Jurkat, Clone E6-1 (cell line): ENCODE results near the gene IGF2BP1.

Experiments
- DNase-seq: peaks from one replicate; pipeline ENCODE4 v3.0.0-alpha.2; 2011; ENCODE audit warnings: low read depth, low spot score
- H3K4me3 ChIP-seq: 2 replicates; pipeline ENCODE4 v1.5.1; 2011; ENCODE audit warnings: mild to moderate bottlenecking, low read length, control low read depth, moderate library complexity

IGF2BP1 gene

DNA sequence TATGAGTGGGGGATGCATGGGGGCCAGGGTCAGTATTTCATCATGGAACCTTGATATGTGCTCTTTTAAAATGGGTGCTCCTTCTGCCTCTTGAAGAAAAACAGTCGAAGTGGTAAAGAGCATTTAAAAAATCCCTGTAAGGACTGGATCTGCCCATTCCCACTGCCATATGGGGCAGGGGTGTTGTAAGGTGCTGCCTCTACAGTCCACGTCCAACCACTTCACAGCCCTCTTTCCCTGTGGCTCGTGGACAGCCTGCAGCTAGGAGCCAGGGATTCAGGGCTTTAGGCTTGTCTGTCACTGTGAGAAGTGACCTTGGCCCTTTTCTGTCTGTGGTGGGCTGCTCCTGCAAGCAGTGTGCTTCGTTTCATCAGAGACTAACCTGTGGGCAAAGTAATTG, 44.3 kb downstream of the IGF2BP1 start:
- H3K4me3 ChIP-seq: no peak overlapping the region
- no peak for DNase-seq

DNA sequence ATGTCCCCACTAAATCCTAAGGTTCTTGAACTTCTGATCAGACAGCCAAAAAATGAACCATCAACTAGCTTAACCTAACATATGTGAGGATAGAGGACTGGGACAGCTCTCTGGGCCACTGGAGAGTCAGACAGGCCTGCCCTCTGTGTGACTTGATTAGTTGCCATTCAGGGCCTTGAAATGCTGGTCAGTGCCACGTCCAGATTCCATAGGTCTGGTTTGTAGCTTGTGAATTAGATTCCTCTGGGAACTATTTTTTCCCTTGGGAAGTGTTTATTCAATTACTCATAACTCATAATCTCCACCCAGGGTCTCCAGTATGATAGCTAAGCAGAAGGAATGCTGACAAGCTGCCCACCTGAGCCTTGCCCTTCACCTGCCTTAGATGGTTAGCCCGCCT, 48.2 kb downstream of the IGF2BP1 start:
- DNase-seq: no peak
- H3K4me3 ChIP-seq: no peak overlapping the region

DNA sequence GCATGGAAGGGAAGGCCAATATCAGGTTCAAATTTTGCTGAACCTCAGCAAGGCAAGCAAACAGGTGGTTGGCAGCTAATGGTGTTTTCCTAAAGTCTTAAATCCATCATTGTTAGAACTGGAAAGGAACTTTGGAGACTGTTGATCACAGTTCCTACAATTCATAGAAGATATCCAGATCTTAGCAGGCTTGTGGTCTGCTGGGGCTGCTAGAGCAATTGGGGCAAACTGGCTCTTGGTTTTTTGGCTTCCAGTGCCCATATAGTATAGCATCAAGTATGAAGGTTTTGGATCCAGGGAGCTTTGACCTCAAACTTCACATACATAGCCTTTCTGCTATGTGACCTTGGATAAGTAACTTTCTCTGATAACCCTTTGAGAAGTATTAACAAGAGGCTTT, 49.7 kb downstream of the IGF2BP1 start:
- no peak overlapping the region for H3K4me3 ChIP-seq
- DNase-seq: no peak

DNA sequence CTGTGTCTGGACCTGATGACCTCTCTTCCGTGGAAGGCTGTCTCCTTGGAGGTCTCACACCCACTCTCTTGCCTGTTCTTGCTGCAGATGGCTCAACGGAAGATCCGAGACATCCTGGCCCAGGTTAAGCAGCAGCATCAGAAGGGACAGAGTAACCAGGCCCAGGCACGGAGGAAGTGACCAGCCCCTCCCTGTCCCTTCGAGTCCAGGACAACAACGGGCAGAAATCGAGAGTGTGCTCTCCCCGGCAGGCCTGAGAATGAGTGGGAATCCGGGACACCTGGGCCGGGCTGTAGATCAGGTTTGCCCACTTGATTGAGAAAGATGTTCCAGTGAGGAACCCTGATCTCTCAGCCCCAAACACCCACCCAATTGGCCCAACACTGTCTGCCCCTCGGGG, 52.1 kb downstream of the IGF2BP1 start:
- DNase-seq: no peak
- H3K4me3 ChIP-seq: no peak overlapping the region

DNA sequence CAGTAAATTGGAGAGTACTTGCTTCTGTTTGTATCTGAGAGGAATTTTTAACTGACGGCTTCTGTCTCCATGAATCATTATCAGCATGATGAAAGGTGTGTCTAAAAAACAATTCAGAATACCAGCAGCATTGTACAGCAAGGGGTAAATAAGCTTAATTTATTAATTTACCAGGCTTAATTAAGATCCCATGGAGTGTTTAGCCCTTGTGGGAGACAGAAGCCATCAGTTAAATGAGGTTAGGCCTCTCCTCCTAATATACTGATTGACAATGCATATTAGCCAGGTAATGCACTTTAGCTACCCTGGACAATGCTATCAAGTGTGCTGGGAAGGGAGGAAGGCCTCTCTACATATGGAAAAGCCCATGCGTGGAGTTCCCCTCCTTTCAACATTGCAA, 53.4 kb downstream of the IGF2BP1 start:
- H3K4me3 ChIP-seq: no peak overlapping the region
- DNase-seq: no peak

DNA sequence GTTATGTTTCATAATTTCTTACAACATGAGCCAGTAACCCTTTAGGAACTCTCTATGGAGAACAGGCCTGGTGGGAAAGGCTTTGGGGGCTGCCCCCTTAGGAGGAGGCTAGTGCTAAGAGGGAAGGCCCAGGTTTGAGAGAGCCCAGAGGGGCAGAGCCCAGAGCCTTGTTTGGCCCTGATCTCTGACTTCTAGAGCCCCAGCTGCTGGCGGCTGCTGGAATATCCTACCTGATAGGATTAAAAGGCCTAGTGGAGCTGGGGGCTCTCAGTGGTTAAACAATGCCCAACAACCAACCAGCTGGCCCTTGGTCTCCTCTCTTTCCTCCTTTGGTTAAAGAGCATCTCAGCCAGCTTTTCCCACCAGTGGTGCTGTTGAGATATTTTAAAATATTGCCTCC, 54.1 kb downstream of the IGF2BP1 start:
- DNase-seq: no peak
- H3K4me3 ChIP-seq: no peak overlapping the region

DNA sequence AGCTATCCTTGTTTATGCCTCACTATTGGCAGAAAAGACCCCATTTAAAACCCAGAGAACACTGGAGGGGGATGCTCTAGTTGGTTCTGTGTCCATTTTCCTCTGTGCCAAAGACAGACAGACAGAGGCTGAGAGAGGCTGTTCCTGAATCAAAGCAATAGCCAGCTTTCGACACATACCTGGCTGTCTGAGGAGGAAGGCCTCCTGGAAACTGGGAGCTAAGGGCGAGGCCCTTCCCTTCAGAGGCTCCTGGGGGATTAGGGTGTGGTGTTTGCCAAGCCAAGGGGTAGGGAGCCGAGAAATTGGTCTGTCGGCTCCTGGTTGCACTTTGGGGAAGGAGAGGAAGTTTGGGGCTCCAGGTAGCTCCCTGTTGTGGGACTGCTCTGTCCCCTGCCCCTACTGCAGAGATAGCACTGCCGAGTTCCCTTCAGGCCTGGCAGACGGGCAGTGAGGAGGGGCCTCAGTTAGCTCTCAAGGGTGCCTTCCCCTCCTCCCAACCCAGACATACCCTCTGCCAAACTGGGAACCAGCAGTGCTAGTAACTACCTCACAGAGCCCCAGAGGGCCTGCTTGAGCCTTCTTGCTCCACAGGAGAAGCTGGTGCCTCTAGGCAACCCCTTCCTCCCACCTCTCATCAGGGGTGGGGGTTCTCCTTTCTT, 56.1 kb downstream of the IGF2BP1 start:
- no peak for DNase-seq

DNA sequence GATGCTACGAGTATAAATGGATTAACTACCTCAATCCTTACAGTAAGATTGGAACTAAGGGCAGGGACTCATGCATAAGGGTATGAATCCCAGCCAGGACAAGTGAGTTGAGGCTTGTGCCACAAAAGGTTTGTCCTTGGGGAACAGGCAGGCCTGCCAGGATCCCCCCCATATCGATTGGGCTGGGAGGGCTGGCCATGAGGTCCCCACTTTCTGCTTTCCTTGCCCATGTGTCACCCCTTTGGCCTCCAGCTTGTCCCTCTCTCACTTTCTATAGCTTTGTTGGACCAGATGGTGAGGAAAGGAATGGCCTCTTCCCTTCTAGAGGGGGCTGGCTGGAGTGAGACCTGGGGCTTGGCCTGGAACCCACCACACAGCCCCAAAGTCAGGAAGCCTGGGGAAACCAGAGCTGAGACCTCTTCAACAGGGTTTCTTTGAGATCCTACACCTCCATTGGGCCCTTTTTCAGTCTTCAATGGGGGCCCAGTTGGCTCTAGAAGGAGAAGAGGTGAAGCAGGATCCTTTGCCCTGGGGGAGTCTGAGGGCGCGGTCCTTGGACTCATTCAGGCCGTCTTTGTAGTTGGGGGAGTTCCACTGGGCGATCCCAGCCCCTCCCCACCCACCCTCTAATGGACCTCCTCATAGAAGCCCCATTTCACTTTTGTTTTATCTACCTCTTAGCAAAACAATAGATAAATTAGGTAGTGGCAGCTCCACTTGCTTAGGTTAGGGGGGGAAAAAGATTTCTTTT, 57.3 kb downstream of the IGF2BP1 start:
- H3K4me3 ChIP-seq: no peak overlapping the region
- DNase-seq: no peak

More for the DNA sequence above, 56.1 kb downstream of the IGF2BP1 start:
- no peak overlapping the region for H3K4me3 ChIP-seq

DNA sequence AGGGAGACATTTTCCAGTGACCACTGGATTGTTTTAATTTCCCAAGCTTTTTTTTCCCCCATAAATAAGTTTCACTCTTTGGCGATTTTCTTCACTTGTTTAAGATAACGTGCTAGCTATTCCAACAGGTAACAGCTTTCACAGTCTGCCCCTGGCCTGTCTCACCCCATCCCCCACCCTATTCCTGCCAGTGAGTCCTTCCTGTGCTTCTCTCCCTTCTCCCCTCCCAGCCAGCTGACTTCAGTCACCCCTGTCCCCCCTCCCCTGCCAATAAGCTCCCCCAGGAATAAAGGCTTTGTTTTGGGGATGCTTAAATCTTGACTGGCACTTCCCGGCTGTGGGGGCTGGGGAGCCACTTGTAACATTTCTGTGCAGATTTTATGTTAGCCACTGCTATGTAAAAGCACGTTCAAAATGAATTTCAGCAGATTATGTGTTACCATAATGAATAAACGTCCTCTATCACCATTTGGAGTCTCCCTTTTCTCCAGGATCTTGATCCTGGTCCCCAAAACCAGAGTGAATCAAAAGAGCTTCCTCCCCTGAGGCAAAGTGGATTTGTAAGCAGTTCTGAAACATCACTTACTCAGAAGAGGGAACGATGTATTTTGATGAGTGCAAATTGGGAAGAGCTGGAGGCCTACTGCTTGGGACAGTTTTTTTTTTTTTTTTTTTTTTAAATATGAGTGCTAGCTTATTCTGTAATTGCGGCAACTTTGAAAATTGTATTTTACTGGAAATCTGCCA, 58.2 kb downstream of the IGF2BP1 start:
- DNase-seq: no peak
- H3K4me3 ChIP-seq: no peak overlapping the region

DNA sequence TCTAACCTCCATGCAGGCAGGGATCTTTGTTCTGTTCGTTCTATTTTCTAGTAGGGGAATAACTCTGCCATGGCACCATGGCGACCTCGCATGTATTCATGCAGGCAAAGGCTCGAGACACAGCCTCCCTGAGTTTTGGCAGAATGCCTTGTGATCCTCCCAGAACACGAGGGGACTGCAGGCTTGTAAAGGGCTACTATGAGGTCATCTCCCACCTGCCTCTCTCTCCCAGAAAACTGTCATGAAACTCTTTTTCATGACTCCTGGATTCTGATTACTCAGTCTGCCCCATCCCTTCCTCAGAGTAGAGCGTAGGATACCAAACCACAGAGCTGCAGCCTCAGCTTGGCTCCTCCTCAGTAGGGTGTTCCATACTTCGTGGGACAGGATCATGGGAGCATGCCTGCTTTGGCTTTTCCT, 64.3 kb downstream of the IGF2BP1 start:
- DNase-seq: no peak
- H3K4me3 ChIP-seq: no peak overlapping the region

DNA sequence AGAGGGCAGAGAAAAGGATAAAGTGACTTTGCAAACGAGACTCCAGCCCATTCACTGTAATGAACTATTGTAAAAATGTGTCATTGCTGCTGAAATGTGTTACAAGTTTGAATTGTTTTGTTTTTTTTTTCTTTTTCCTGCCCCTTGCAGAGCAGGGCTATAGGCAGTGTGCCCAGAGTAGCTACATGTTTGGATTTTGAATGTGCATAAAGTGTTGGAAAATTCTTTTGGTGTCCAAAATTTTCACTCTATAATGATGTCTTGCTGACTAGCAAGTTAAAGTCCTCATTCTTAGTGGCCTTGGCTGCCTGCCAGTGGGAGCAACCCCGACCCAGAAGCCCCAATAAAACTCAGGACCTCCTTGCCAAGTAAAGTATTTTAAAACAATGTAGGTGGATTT, 66.5 kb downstream of the IGF2BP1 start:
- DNase-seq: no peak
- H3K4me3 ChIP-seq: no peak overlapping the region

DNA sequence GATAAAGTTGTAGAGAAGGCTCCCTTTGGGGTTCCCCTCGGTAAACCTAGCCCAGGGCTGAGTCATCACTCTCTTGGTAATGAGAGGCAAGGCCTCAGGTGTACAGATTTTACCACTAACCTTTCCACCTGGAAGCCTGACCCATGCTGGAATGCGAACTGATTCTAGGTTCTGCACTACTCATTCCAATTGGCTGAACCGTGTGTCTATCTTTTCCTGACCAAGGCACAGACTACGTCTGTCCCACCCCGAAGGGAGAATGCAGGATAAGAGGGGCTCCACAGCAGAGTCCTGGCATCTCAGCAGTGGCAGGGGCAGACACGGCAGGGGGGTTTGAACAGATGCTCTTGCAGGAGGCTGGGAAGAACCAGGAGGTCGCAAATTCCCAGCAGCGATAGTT, 70.0 kb downstream of the IGF2BP1 start:
- DNase-seq: no peak
- H3K4me3 ChIP-seq: no peak overlapping the region

DNA sequence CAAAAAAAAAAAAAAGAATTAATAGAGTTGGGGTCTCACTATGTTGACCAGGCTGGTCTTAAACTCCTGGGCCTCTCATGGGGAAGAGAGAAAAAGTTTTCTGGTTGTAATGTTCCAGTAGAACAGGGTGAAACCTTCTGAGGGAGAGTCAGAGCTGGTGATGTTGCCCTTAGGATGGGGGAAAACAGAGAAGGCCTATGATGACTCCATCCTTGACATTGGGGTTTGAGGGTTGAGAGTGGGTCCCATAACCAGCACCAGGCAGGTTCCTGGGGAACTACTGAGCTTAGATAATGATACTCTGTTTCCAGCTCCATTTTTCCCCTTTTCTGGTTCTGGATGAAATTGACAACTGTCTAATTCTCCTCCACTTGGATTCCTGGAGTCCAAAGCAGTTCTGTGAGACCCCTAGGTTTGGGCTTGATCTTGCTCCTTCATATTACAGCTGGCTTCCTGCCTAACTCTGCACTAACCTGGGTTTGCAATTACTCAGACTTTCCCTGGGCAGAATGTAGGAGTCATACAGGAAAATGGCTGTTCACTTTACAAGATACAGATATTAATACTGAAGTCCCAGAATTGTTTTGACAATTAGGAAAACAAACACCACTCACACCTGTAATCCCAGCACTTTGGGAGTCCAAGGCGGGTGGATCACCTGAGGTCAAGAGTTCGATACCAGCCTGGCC, 72.5 kb downstream of the IGF2BP1 start:
- DNase-seq: no peak
- no peak overlapping the region for H3K4me3 ChIP-seq

DNA sequence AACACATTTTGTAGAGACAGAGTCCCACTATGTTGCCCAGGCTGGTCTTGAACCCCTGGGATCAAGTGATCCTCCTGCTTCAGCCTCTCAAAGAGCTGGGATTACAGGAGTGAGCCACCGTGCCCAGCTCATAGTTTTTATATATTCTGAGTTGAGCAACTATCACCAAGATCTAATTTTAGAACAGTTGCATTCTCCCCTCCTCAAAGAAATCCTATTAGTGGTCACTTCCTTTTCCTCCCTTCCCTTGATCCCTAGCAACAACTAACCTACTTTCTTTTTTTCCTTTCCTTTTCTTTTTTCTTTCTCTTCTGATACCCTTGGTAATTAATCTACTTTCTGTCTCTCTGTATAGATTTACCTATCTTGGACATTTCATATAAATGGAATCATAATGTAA, 73.9 kb downstream of the IGF2BP1 start:
- no peak overlapping the region for H3K4me3 ChIP-seq
- no peak for DNase-seq

DNA sequence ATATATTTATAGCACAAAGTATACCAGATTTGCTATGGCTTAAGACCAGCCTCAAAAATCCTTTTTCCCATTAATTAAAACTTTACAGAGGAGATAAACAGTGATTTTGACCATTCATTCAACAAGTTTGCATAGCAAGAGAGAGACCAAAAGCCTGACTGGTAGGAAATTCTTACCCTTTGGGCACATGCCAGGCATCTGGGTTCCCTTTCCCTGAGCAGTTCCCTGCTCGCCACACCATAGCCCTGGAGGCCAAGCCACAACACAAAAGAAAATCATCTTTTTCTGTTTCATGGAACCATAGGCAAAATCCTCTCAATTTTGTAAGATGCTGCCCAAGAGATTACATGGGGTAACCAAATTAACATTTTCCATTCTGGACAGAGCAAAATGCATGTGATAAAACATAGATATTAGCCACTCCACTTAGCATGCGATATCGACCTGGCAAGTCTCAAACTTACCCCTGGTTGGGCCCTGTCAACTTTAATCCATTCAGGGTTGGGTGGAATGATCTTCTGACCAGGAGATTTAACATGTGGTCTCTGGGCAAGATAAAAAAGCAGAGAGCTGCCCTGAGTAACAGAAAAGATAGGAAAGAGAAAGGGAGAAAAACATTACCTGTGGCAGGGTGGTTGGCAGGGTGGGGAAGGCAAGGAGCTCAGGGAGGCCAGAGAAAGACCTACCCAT, 77.8 kb downstream of the IGF2BP1 start:
- no peak for DNase-seq
- no peak overlapping the region for H3K4me3 ChIP-seq

DNA sequence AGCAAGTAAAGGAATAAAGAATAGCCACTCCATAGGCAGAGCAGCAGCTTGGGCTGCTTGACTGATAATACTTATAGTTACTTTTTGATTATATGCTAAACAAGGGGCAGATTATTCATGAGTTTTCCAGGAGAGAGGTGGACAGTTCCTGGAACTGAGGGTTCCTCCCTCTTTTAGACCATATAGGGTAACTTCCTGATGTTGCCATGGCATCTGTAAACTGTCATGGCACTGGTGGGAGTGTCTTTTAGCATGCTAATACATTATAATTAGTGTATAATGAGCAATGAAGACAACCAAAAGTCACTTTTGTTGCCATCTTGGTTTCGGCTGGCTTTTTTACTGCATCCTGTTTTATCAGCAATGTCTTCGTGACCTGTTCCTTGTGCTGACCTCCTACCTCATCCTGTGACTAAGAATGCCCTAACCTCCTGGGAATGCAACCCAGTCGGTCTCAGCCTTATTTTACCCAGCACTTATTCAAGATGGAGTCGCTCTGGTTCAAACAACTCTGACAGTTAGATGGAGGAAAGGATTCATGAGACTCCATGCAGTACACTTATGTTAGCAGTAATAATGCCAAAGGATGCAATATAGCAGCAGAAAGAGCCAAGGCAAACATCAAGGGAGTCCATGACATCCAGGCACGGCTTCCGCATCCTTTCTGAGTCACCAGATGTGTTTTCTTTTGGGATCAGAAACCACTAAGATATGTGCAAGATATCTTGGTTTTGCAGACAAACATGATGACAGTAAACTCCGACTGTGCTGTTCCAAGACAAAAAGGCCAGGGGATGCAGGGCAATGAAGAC, 79.6 kb downstream of the IGF2BP1 start:
- no peak overlapping the region for H3K4me3 ChIP-seq
- no peak for DNase-seq

DNA sequence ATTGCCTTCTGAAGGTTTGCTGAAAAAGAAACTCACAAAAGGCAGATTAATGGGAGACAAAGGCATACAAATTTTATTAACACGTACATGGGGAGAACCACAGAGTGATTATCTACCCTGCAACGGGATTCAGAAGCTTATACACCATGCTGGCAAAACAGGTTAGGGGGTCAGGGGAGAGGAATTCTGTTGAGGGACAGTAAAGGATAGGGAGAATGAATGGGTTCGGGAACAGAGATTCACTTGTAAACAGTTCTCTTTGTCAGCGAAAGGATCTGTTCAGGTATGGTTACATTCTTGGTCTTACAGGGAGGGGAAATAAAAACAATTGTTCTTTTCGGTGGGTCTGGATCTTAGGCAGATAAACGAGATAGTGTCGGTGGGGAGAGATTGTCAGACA, 81.1 kb downstream of the IGF2BP1 start:
- H3K4me3 ChIP-seq: no peak overlapping the region
- DNase-seq: no peak

DNA sequence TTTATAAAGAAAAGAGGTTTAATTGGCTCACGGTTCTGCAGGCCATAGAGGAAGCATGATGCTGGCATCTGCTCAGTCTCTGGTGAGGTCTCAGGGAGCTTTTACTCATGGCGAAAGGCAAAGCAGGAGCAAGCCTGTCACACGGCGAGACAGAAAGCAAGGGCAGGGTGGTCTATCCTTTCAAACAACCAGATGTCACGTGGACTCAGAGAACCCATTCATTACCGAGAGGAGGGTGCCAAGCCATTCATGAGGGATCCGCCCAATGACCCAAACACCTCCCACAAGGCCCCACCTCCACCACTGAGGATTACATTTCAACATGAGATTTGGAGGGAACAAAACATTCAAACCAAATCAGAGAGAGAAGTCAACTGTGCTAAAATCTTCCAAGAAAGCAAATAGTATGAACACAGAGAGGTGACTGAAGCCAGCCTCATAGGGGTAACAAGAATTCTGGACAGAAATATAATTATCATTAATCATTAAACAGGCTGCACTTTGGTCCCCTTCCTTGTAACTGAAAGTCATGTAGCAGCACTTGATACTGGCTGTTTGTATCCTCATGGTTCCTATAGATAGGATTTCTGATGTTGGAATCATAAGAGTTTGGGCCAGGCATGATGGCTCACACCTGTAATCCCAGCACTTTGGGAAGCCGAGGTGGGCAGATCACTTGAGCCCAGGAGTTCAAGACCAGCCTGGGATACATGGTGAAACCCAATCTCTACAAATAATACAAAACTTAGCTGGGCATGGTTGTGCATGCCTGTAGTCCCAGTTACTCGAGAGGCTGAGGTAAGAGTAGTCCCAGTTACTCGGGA, 82.9 kb downstream of the IGF2BP1 start:
- no peak overlapping the region for H3K4me3 ChIP-seq
- DNase-seq: no peak
